GM12873 (cell line): ENCODE measurements around the gene MTMR2.

Experiments
- TF ChIP-seq, protein P1 (sequence below): IDR thresholded peaks from 2 replicates; pipeline ENCODE4 v1.5.1; 2012; ENCODE audit warnings: low read depth, mild to moderate bottlenecking, moderate library complexity, low read length, control low read depth; ENCODE audit not compliant: insufficient read depth; ENCODE audit errors: missing control alignments

Gene MTMR2

DNA sequence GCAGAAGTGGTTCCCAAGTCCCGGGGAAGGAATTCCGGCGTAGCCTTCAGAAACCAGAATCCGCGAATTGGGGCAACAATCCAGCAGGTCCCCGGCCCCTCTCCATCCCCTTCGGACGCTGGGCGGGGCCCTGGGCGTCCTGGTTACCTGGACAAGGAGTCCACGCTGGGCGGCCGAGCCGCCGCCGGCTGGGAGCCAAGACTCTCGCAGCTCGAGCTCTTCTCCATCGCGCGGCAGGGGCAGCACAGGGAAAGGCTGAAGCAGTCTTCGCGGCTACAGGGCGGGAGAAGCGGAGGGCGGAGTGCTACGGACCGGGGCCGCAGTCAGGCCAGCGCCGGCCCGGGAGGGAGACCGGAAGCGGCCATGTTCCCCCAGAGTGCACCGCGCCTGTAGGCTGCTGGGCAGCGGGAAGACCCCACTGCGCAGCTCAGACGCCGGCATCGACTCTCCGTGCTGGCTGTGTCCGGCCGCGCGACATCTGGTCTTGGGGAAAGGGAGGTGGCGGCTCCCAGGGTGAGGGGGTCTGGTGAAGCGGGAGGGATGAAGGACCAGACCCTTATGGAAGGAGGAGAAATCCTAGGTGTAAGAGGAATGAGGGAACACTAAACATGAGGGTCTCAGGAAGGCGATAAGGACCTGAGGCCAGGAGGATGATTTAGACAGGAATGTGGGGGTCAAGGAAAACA is at the start of gene MTMR2:
Gene MTMR2 (minus strand): TSS at position 380 of the 686 bp plus-strand sequence. CDS start 153 bp downstream, at position 227.
- TF ChIP-seq, protein P1, sequence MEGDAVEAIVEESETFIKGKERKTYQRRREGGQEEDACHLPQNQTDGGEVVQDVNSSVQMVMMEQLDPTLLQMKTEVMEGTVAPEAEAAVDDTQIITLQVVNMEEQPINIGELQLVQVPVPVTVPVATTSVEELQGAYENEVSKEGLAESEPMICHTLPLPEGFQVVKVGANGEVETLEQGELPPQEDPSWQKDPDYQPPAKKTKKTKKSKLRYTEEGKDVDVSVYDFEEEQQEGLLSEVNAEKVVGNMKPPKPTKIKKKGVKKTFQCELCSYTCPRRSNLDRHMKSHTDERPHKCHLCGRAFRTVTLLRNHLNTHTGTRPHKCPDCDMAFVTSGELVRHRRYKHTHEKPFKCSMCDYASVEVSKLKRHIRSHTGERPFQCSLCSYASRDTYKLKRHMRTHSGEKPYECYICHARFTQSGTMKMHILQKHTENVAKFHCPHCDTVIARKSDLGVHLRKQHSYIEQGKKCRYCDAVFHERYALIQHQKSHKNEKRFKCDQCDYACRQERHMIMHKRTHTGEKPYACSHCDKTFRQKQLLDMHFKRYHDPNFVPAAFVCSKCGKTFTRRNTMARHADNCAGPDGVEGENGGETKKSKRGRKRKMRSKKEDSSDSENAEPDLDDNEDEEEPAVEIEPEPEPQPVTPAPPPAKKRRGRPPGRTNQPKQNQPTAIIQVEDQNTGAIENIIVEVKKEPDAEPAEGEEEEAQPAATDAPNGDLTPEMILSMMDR: no peak

DNA sequence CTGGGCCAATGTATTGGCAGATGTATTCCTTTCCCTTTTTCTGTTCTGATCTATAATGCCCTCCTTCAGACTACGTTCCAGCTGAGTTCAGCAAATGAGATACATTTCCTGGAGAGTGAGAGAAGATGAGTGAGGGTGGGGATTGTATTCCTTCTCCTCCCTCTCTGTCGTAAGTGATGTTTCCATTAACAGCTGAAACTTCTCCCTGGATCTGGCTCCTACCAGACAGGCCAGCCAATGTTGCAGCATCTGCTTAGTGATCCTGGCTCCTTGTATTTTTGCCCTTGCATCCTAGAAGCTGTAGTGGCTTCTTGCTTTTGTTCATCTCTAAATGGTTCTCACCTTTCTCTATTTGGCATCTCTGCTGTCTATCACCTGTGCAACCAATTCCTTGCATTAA is 48.2 kb upstream of the MTMR2 start:
- TF ChIP-seq, protein P1: no peak

DNA sequence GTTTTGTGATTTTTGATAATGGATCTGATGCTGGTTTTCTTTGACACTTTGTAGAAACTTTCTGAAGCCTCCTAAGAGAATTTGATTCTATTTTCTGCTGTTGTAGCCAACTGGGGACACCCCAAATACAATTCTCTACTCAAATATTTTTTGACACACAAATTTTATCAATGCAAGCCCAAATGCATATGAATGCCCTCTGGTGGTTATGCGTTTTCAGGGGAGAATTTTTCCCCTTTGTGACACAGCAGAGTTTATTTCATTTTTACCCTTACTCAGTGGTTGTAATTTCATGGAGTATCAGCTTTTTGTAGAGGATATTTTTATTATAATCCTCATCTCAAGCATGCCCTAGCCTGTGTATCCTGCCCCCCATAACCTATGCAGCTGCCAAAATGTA is 44.7 kb upstream of the MTMR2 start:
- TF ChIP-seq, protein P1: peak; percentile 24

DNA sequence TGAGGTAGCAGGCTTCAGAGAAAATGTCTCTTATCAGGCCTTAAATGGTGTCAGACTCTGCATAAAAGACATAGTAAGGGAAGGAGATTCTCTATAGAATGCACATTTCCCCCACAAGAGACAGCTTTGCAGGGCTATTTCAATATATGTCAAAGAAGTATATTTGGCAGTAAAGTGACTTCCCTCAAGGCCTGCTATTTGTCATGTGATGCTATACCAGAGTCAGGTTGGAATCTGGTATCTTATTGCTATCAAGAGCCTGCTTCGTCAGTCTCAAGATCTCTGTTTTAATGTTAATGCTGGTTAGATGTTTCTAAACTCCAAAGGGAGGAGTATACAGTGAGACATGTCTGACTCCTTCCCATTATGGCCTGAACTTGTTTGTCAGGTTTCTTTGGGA is 40.4 kb upstream of the MTMR2 start:
- TF ChIP-seq, protein P1: no peak

DNA sequence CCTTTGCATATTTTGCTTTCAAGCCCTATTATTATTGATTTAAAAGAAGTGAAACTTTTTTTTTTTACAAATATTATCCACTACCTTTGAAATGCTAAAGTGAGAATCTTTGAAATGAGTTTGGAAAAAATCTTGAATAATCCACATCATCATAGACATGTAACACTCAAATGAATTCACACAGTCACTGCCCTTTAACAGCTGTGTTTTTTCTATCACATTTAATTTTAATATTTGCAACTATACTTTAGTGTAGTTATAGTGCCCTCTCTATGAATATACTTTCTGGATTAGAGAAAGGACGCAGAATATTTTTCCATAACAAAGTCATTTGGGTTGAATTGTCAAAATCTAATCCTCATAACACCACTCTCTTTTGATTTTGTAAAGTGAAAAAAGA is 37.9 kb upstream of the MTMR2 start:
- TF ChIP-seq, protein P1: no peak

DNA sequence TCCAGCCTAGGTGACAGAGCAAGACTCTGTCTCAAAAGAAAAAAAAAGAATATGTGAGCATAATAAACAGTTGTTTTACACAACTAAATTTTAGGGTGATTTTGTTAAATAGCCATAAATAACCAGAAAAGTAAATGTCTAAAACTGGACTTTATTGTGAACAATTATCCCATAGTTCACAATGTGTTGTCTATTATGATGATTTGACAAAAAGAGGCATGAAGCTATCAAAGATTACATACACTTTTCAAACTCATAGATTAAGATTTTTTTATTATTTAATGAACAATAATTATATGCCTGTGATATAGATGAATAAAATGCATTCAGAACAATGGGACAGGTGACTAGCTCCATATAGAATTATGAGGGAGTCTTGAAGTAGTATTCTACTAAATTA is 27.0 kb upstream of the MTMR2 start:
- TF ChIP-seq, protein P1: no peak

DNA sequence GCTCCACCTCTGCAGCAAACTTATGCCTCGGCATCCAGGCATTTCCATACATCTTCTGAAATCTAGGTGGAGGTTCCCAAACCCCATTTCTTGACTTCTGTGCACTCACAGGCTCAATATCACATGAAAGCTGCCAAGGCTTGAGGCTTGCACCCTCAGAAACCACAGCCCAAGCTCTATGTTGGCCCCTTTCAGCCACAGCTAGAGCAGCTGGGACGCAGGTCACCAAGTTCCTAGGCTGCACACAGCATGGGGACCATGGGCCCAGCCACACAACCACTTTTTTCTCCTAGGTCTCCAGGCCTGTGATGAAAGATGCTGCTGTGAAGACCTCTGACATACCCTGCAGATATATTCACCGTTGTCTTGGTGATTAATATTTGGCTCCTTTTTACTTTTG is 24.7 kb upstream of the MTMR2 start:
- TF ChIP-seq, protein P1: no peak

DNA sequence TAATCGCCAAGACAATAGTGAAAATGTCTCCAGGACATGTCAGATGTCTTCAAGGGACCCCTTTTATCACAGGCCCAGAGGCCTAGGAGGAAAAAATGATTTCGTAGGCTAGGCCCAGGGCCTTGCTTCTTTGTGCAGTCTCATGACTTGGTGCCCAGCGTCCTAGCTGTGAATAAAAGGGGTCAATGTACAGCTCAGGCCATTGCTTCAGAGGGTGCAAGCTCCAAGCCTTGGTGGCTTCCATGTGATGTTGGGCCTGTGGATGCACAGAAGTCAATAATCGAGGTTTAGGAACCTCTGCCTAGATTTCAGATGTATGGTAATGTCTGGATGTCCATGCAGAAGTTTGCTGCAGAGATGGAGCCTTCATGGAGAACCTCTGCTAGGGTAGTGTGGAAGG is 20.7 kb upstream of the MTMR2 start:
- TF ChIP-seq, protein P1: no peak
